ENCODE data around the gene ME3.

GRCh38 chr11:86537541-86538222 lies 134.7 kb downstream of the ME3 start:
- no peak for TF ChIP-seq JUND (IDR thresholded peaks at IDR 0.05)
- TF ChIP-seq CTCF (IDR thresholded peaks at IDR 0.05; ENCODE audit: low read depth, low read length, missing input control): no peak
- TF ChIP-seq EGR1 (IDR thresholded peaks at IDR 0.05; ENCODE audit: low read depth in 2 of 2): no peak

Data from liver (tissue), 3 donors.